GM23338 (cell line): Measurements from ENCODE around the gene BRD7. TPM values are rescaled to one million over a fixed set of nuclear protein-coding genes. Genes with fewer than 3 reads are reported as not detected.

Source experiments
- ATAC-seq: fragments of 200-7000 bp; cut with Tn5 transposase; 3 replicates; pipeline ENCODE4 v1.9.1; 2020
- DNase-seq: peaks from one replicate; pipeline ENCODE4 v3.0.0-alpha.2; 2015; ENCODE audit warnings: low spot score
- H2AFZ ChIP-seq: fragments of 200-600 bp; sonication (generic); 2 replicates; pipeline ENCODE4 v1.8.0; 2016; ENCODE audit warnings: antibody characterized with exemption, mild to moderate bottlenecking, moderate library complexity
- H3F3A ChIP-seq: fragments of 200-600 bp; sonication (generic); replicated peaks from 2 replicates; pipeline ENCODE4 v1.8.0; 2017; ENCODE audit warnings: antibody characterized with exemption, mixed run types, low read depth
- H3K27ac ChIP-seq: fragments of 200-600 bp; sonication (generic); 2 replicates; pipeline ENCODE4 v1.6.1; 2016; ENCODE audit warnings: low read depth
- H3K27me3 ChIP-seq: fragments of 200-600 bp; sonication (generic); 2 replicates; pipeline ENCODE4 v1.8.0; 2016; ENCODE audit warnings: mild to moderate bottlenecking, mixed run types, moderate library complexity; ENCODE audit not compliant: insufficient read depth
- H3K36me3 ChIP-seq: fragments of 200-600 bp; sonication (generic); 2 replicates; pipeline ENCODE4 v1.8.0; 2016; ENCODE audit warnings: mild to moderate bottlenecking; ENCODE audit not compliant: insufficient read depth
- H3K4me1 ChIP-seq: fragments of 200-600 bp; sonication (generic); 2 replicates; pipeline ENCODE4 v1.8.0; 2016; ENCODE audit warnings: mild to moderate bottlenecking, moderate library complexity; ENCODE audit not compliant: insufficient read depth
- H3K4me2 ChIP-seq: fragments of 200-600 bp; sonication (generic); 2 replicates; pipeline ENCODE4 v1.7.1; 2017; ENCODE audit warnings: mixed run types
- H3K4me3 ChIP-seq: fragments of 200-600 bp; sonication (generic); 2 replicates; pipeline ENCODE4 v1.6.1; 2016; ENCODE audit warnings: mixed run types
- H3K79me2 ChIP-seq: fragments of 200-600 bp; sonication (generic); replicated peaks from 2 replicates; pipeline ENCODE4 v1.8.0; 2017; ENCODE audit warnings: mild to moderate bottlenecking; ENCODE audit not compliant: insufficient read depth
- H3K9me2 ChIP-seq: fragments of 200-600 bp; sonication (generic); 2 replicates; pipeline ENCODE4 v1.8.0; 2017; ENCODE audit not compliant: insufficient read depth
- H4K20me1 ChIP-seq: fragments of 200-600 bp; sonication (generic); replicated peaks from 2 replicates; pipeline ENCODE4 v1.8.0; 2017; ENCODE audit warnings: mild to moderate bottlenecking; ENCODE audit not compliant: insufficient read depth
- H3K27ac Mint-ChIP-seq: 2 replicates; pipeline ENCODE4 v1.8.0; 2020; ENCODE audit warnings: inconsistent platforms, mild to moderate bottlenecking, moderate library complexity, mixed read lengths
- H3K27me3 Mint-ChIP-seq: 3 replicates; pipeline ENCODE4 v1.8.0; 2022; ENCODE audit warnings: low read depth, mild to moderate bottlenecking, moderate library complexity, mixed read lengths, inconsistent platforms; ENCODE audit not compliant: insufficient read depth, poor library complexity
- H3K36me3 Mint-ChIP-seq: 3 replicates; pipeline ENCODE4 v1.8.0; 2021; ENCODE audit warnings: low read depth, mild to moderate bottlenecking, inconsistent platforms, moderate library complexity, mixed read lengths
- H3K4me1 Mint-ChIP-seq: 3 replicates; pipeline ENCODE4 v1.8.0; 2020; ENCODE audit warnings: mild to moderate bottlenecking, inconsistent platforms, mixed read lengths
- H3K4me3 Mint-ChIP-seq: 3 replicates; pipeline ENCODE4 v1.8.0; 2021; ENCODE audit warnings: moderate library complexity, mild to moderate bottlenecking, inconsistent platforms, mixed read lengths
- H3K9me3 Mint-ChIP-seq: 3 replicates; pipeline ENCODE4 v1.8.0; 2020; ENCODE audit warnings: moderate library complexity, mild to moderate bottlenecking, inconsistent platforms, mixed read lengths
- CREB1 ChIP-seq: fragments of 250-450 bp; sonication (Bioruptor Pico); IDR thresholded peaks from 2 replicates; pipeline ENCODE4 v1.5.0; 2020; ENCODE audit warnings: low read depth, mild to moderate bottlenecking, moderate library complexity
- ETS1 ChIP-seq: IDR thresholded peaks from 2 replicates; pipeline ENCODE4 v1.6.1; 2016; ENCODE audit warnings: antibody characterized with exemption
- EZH2 ChIP-seq: fragments of 200-600 bp; sonication (generic); IDR thresholded peaks from one replicate; pipeline ENCODE4 v1.8.0; 2017; ENCODE audit warnings: antibody characterized with exemption, mild to moderate bottlenecking, low read depth; ENCODE audit not compliant: unreplicated experiment
- JUNB ChIP-seq: IDR thresholded peaks from one replicate; pipeline ENCODE4 v1.6.1; 2016; ENCODE audit warnings: antibody characterized with exemption; ENCODE audit not compliant: unreplicated experiment
- STAT1 ChIP-seq: IDR thresholded peaks from one replicate; pipeline ENCODE4 v1.6.1; 2016; ENCODE audit warnings: antibody characterized with exemption; ENCODE audit not compliant: unreplicated experiment
- ZNF114 ChIP-seq: fragments of 250-450 bp; sonication (Bioruptor Pico); IDR thresholded peaks from 2 replicates; pipeline ENCODE4 v1.5.0; 2020; ENCODE audit warnings: mild to moderate bottlenecking, moderate library complexity
- ZNF331 ChIP-seq: fragments of 250-450 bp; sonication (Bioruptor Pico); IDR thresholded peaks from 2 replicates; pipeline ENCODE4 v1.5.0; 2020; ENCODE audit warnings: low read depth, mild to moderate bottlenecking, moderate library complexity
- ZNF462 ChIP-seq: fragments of 250-450 bp; sonication (Bioruptor Pico); IDR thresholded peaks from 2 replicates; pipeline ENCODE4 v1.5.0; 2020; ENCODE audit warnings: mild to moderate bottlenecking, moderate library complexity
- polyA plus RNA-seq: library from polyadenylated mRNA; unstranded; fragments of >200 nt; fragmentation: Nextera tagmentation; extraction: Ambion mirVana; gene quantifications from 2 replicates; pipeline ENCODE4 v1.2.1, GENCODE V29; 2016
- total RNA-seq: library from RNA; depleted of rRNA; stranded (reverse); fragments of >200 nt; shearing (Covaris generic); gene quantifications from 2 replicates; pipeline ENCODE4 v1.2.3, GENCODE V29; 2014

The BRD7 gene
- total and polyA plus RNA-seq, 2 experiments from 2014 or later = 93.0 to 149 TPM

- no peak for TF ChIP-seq ZNF462
- no peak for TF ChIP-seq ZNF331 (CRISPR knock-in tag)
- TF ChIP-seq STAT1 = no peak
- no peak for TF ChIP-seq ZNF114
- TF ChIP-seq CREB1 = no peak
These were observed 38.6 kb upstream of the BRD7 start (continued) for GRCh38 chr16:50407351-50407750.

GRCh38 chr16:50403491-50403890, 34.7 kb upstream of the BRD7 start:
- no peak for TF ChIP-seq EZH2
- no peak for TF ChIP-seq ZNF331 (CRISPR knock-in tag)
- no peak for TF ChIP-seq JUNB
- no peak for TF ChIP-seq ETS1

More at GRCh38 chr16:50403491-50403890, 34.7 kb upstream of the BRD7 start:
- no peaks in the 10 kb centered on the region for H3K9me3 Mint-ChIP-seq
- Histone ChIP-seq H3K4me2 (no peak overlapping the region), H3K9me2 (no peaks in the 10 kb centered on the region), H4K20me1 (no peaks in the 10 kb centered on the region), H3K27me3 (no peaks in the 10 kb centered on the region), H2AFZ (no peak overlapping the region), H3F3A (no peaks in the 10 kb centered on the region), H3K4me1 (peaks cover 3% of the 10 kb centered on the region; the same call in 1 of the 2 replicates), H3K79me2 (no peaks in the 10 kb centered on the region), H3K27ac (no peak overlapping the region), H3K36me3 (no peaks in the 10 kb centered on the region), H3K4me3 (no peak overlapping the region)
- H3K27me3 Mint-ChIP-seq = peaks cover 3% of the 10 kb centered on the region
- no peaks in the 10 kb centered on the region; the same call in 2 of the 3 replicates for H3K4me1 Mint-ChIP-seq
- H3K27ac Mint-ChIP-seq = no peak overlapping the region
- no peaks in the 10 kb centered on the region for H3K36me3 Mint-ChIP-seq
- ATAC-seq = no peak
- no peak for DNase-seq
- H3K4me3 Mint-ChIP-seq = no peak overlapping the region
